ENCODE data around the gene GTPBP3.
A peak's percentile ranks its signal among the peaks of the same experiment; 100 is the strongest.

GTPBP3 gene

GRCh38 chr19:17385878-17386611, 48.7 kb downstream of the GTPBP3 start:
- peak; percentile 43 for DNase-seq (ENCODE audit: low read depth)

GRCh38 chr19:17389288-17389687, 51.9 kb downstream of the GTPBP3 start:
- no peak for DNase-seq (ENCODE audit: low read depth)

GRCh38 chr19:17389957-17390664, 52.8 kb downstream of the GTPBP3 start:
- DNase-seq (ENCODE audit: low read depth), result no peak

- peak; percentile 83 for DNase-seq (ENCODE audit: low read depth)
Measured at GRCh38 chr19:17390665-17391370, 53.5 kb downstream of the GTPBP3 start.

- no peak for DNase-seq (ENCODE audit: low read depth)
Measured at GRCh38 chr19:17391371-17392151, 54.2 kb downstream of the GTPBP3 start.

Measured in T follicular helper cell (primary cell).